ENCODE measurements around the gene GNB4.

DNA sequence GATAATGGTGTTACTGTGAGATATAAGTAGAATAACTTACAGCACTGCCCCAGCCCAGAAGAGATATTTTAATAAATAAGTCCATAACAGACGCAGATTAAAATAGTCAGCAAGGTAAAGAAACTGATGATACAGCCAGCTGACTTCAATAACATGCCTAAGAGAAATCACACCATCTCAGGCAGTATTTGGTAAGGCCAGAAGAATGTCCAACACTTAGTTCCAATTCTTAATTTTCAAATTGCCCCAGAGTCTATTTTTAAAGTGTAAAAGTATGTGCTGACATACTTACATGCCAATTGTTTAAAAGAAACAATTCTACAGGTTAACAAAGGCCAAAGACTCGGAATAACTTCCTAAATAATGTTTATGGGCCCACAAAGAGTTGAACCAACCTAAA, 1.6 kb downstream of the GNB4 start:
- TF ChIP-seq, protein P1, sequence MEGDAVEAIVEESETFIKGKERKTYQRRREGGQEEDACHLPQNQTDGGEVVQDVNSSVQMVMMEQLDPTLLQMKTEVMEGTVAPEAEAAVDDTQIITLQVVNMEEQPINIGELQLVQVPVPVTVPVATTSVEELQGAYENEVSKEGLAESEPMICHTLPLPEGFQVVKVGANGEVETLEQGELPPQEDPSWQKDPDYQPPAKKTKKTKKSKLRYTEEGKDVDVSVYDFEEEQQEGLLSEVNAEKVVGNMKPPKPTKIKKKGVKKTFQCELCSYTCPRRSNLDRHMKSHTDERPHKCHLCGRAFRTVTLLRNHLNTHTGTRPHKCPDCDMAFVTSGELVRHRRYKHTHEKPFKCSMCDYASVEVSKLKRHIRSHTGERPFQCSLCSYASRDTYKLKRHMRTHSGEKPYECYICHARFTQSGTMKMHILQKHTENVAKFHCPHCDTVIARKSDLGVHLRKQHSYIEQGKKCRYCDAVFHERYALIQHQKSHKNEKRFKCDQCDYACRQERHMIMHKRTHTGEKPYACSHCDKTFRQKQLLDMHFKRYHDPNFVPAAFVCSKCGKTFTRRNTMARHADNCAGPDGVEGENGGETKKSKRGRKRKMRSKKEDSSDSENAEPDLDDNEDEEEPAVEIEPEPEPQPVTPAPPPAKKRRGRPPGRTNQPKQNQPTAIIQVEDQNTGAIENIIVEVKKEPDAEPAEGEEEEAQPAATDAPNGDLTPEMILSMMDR (IDR thresholded peaks at IDR 0.05) = no peak
- no peak for TF ChIP-seq POLR2A (IDR thresholded peaks at IDR 0.05)

Data from lower leg skin (tissue), 3 donors.